SU-DHL-6 (cell line): ENCODE results near the gene LAMTOR5.
"Not testable (repeated sequence)": the region's sequence is repeated elsewhere in the genome, so short reads cannot be mapped to it uniquely, and the experiment has no call there.

Experiments
- H2AFZ ChIP-seq: fragments of 200-600 bp; sonication (generic); 2 replicates; pipeline ENCODE4 v1.6.1; 2014; ENCODE audit warnings: low read depth, mild to moderate bottlenecking, moderate library complexity, mixed read lengths, antibody characterized with exemption, low read length; ENCODE audit not compliant: severe bottlenecking
- H3F3A ChIP-seq: fragments of 200-600 bp; shearing (Covaris generic); 2 replicates; pipeline ENCODE4 v1.6.0; 2016; ENCODE audit warnings: antibody characterized with exemption, mild to moderate bottlenecking; ENCODE audit not compliant: insufficient read depth
- H3K27ac ChIP-seq: fragments of 200-600 bp; sonication (generic); 2 replicates; pipeline ENCODE4 v1.5.1; 2016; ENCODE audit warnings: low read depth, mild to moderate bottlenecking, low read length, moderate library complexity, mixed read lengths
- H3K27me3 ChIP-seq: fragments of 200-600 bp; sonication (generic), shearing (Covaris generic); 2 replicates; pipeline ENCODE4 v1.6.0; 2014; ENCODE audit warnings: mild to moderate bottlenecking, low read length
- H3K36me3 ChIP-seq: fragments of 200-600 bp; sonication (generic); 2 replicates; pipeline ENCODE4 v1.6.1; 2014; ENCODE audit warnings: mild to moderate bottlenecking, low read length, mixed read lengths
- H3K4me2 ChIP-seq: fragments of 300-600, 200-600 bp; shearing (Covaris generic), sonication (generic); 2 replicates; pipeline ENCODE4 v1.6.0; 2014; ENCODE audit warnings: low read length, low read depth, mild to moderate bottlenecking; ENCODE audit not compliant: poor library complexity, severe bottlenecking
- H3K4me3 ChIP-seq: fragments of 200-600 bp; sonication (generic); 2 replicates; pipeline ENCODE4 v1.5.1; 2014; ENCODE audit warnings: antibody characterized with exemption, low read length, mild to moderate bottlenecking, mixed read lengths; ENCODE audit not compliant: insufficient read depth, poor library complexity, severe bottlenecking
- H3K79me2 ChIP-seq: fragments of 200-600 bp; sonication (generic); 2 replicates; pipeline ENCODE4 v1.6.1; 2014; ENCODE audit warnings: mild to moderate bottlenecking, low read length, moderate library complexity; ENCODE audit not compliant: insufficient read depth
- H3K9ac ChIP-seq: fragments of 200-600 bp; sonication (generic); 2 replicates; pipeline ENCODE4 v1.7.0; 2014; ENCODE audit warnings: mild to moderate bottlenecking, low read length
- H3K9me2 ChIP-seq: fragments of 200-600 bp; sonication (generic); replicated peaks from 2 replicates; pipeline ENCODE4 v1.6.1; 2014; ENCODE audit warnings: low read length; ENCODE audit not compliant: insufficient read depth
- H3K9me3 ChIP-seq: fragments of 200-600 bp; sonication (generic); 2 replicates; pipeline ENCODE4 v1.6.1; 2014; ENCODE audit warnings: low read length, mixed read lengths; ENCODE audit not compliant: insufficient read depth
- H4K20me1 ChIP-seq: fragments of 200-600 bp; sonication (generic); 2 replicates; pipeline ENCODE4 v1.6.1; 2014; ENCODE audit warnings: low read depth, mild to moderate bottlenecking, antibody characterized with exemption, low read length, moderate library complexity, mixed read lengths
- CTCF ChIP-seq: fragments of 200-600 bp; sonication (generic); IDR thresholded peaks from one replicate; pipeline ENCODE4 v1.5.1; 2017; ENCODE audit warnings: antibody characterized with exemption, mild to moderate bottlenecking, low read length, moderate library complexity; ENCODE audit not compliant: insufficient read depth, poor library complexity, severe bottlenecking
- EZH2phosphoT487 ChIP-seq: fragments of 200-600 bp; sonication (generic), shearing (Covaris generic); conservative IDR thresholded peaks from 2 replicates; pipeline ENCODE4 v1.6.1; 2018; ENCODE audit warnings: mild to moderate bottlenecking, antibody characterized with exemption, low read length, moderate library complexity, mixed read lengths

LAMTOR5 gene

GRCh38 chr1:110408488-110408887 lies 994 bp upstream of the LAMTOR5 start:
- Histone ChIP-seq H3K27me3 (no peaks in the 10 kb centered on the region), H3K4me2 (peak overlapping the region; percentile 93), H3K9me3 (no peaks in the 10 kb centered on the region), H3K4me3 (peak overlapping the region; percentile 88), H3K9ac (peak overlapping the region; percentile 72; the same call in 1 of the 2 replicates), H3K9me2 (no peaks in the 10 kb centered on the region), H3K36me3 (peaks cover 6% of the 10 kb centered on the region; the same call in 1 of the 2 replicates), H3K27ac (no peak overlapping the region), H3K79me2 (peaks cover 17% of the 10 kb centered on the region), H3F3A (peaks cover 6% of the 10 kb centered on the region; the same call in 1 of the 2 replicates), H2AFZ (no peak overlapping the region), H4K20me1 (no peaks in the 10 kb centered on the region)
- TF ChIP-seq CTCF (no peak), EZH2phosphoT487 (no peak)

DNA sequence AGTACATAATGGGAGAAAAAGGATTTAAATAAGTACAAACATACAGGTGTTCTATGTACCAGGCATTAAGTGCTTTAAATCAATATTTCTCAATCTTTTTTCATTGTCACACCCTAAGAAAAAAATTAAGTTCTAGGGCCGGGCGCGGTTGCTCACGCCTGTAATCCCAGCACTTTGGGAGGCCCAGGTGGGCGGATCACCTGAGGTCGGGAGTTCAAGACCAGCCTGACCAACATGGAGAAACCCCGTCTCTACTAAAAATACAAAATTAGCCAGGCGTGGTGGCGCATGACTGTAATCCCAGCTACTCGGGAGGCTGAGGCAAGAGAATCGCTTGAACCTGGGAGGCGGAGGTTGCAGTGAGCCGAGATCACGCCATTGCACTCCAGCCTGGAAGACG lies 1.1 kb downstream of the LAMTOR5 start:
- not testable (repeated sequence) for H2AFZ ChIP-seq
- H3K9ac ChIP-seq, result peak overlapping the region; percentile 72

GRCh38 chr1:110404401-110404800 lies 3.1 kb downstream of the LAMTOR5 start:
- no peaks in the 10 kb centered on the region for H3K9me2 ChIP-seq
- H3K9me3 ChIP-seq, result no peaks in the 10 kb centered on the region
- H3K36me3 ChIP-seq, result peaks cover 22% of the 10 kb centered on the region; the same call in 1 of the 2 replicates
- H3K9ac ChIP-seq, result no peak overlapping the region
- no peak overlapping the region for H3K4me2 ChIP-seq
- H4K20me1 ChIP-seq, result no peaks in the 10 kb centered on the region
- H3K27me3 ChIP-seq, result no peaks in the 10 kb centered on the region
- peaks cover 17% of the 10 kb centered on the region for H3K79me2 ChIP-seq
- no peak for TF ChIP-seq CTCF
- no peak for TF ChIP-seq EZH2phosphoT487
- H3K27ac ChIP-seq, result no peak overlapping the region
- H3K4me3 ChIP-seq, result no peak overlapping the region
- H3F3A ChIP-seq, result peaks cover 13% of the 10 kb centered on the region; the same call in 1 of the 2 replicates
- H2AFZ ChIP-seq, result no peak overlapping the region

More for the DNA sequence above, 1.1 kb downstream of the LAMTOR5 start:
- Histone ChIP-seq H3K4me2 (peak overlapping the region; percentile 93), H3K27ac (peak overlapping the region; percentile 33; the same call in 1 of the 2 replicates), H3K4me3 (peak overlapping the region; percentile 88), H3K79me2 (peaks cover 17% of the 10 kb centered on the region), H3F3A (peaks cover 13% of the 10 kb centered on the region; the same call in 1 of the 2 replicates), H3K36me3 (peaks cover 12% of the 10 kb centered on the region; the same call in 1 of the 2 replicates)
- not testable (repeated sequence) for H3K9me3 ChIP-seq, H3K27me3 ChIP-seq, H4K20me1 ChIP-seq, H3K9me2 ChIP-seq

GRCh38 chr1:110403805-110404204 lies 3.7 kb downstream of the LAMTOR5 start:
- Histone ChIP-seq H3K79me2 (peaks cover 17% of the 10 kb centered on the region), H2AFZ (no peak overlapping the region), H3K36me3 (peaks cover 22% of the 10 kb centered on the region; the same call in 1 of the 2 replicates), H3K9me2 (no peaks in the 10 kb centered on the region), H3K4me2 (no peak overlapping the region), H3K27me3 (no peaks in the 10 kb centered on the region), H4K20me1 (no peaks in the 10 kb centered on the region), H3K9me3 (no peaks in the 10 kb centered on the region), H3K27ac (no peak overlapping the region), H3K4me3 (no peak overlapping the region), H3F3A (peaks cover 13% of the 10 kb centered on the region; the same call in 1 of the 2 replicates), H3K9ac (no peak overlapping the region)
- TF ChIP-seq CTCF, result no peak
- no peak for TF ChIP-seq EZH2phosphoT487

DNA sequence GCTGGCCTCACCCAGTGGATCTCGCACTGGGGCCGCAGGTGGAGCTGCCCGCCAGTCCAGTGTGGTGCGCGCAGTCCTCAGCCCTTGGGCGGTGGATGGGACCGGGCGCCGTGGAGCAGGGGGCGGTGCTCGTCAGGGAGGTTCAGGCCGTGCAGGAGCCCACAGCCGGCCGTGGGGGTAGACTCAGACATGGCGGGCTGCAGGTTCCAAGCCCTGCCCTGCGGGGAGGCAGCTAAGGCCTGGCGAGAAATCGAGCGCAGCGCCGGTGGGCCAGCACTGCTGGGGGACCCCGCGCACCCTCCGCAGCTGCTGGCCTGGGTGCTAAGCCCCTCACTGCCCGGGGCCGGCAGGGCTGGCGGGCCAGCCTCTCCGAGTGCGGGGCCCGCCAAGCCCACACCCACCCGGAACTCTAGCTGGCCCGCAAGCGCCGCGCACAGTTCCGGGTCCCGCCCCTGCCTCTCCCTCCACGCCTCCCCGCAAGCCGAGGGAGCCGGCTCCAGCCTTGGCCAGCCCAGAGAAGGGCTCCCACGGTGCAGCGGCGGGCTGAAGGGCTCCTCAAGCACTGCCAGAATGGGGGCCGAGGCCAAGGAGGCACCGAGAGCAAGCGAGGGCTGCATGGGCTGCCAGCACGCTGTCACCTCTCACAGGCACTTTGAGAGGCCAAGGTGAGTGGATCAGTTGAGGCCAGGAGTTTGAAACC lies 11.1 kb downstream of the LAMTOR5 start:
- peaks cover 10% of the 10 kb centered on the region; the same call in 1 of the 2 replicates for H3K36me3 ChIP-seq
- not testable (repeated sequence) for H3K9me3 ChIP-seq, H3K4me3 ChIP-seq, H4K20me1 ChIP-seq, H3K27me3 ChIP-seq, H2AFZ ChIP-seq, H3K79me2 ChIP-seq, H3F3A ChIP-seq, H3K9ac ChIP-seq, H3K9me2 ChIP-seq, H3K4me2 ChIP-seq, H3K27ac ChIP-seq
